GM23248 (cell line): Measurements from ENCODE around the gene SIK1. TPM values are rescaled to one million over a fixed set of nuclear protein-coding genes. Genes with fewer than 3 reads are reported as not detected.
"Not testable (repeated sequence)": the region's sequence is repeated elsewhere in the genome, so short reads cannot be mapped to it uniquely, and the experiment has no call there.

Experiments
- DNase-seq: peaks from one replicate; pipeline ENCODE4 v3.0.0-alpha.2; 2015
- H2AFZ ChIP-seq: fragments of 200-600 bp; sonication (generic); 2 replicates; pipeline ENCODE4 v1.6.1; 2016; ENCODE audit warnings: antibody characterized with exemption
- H3F3A ChIP-seq: fragments of 200-600 bp; sonication (generic); 2 replicates; pipeline ENCODE4 v1.6.1; 2016; ENCODE audit warnings: mild to moderate bottlenecking, antibody characterized with exemption, mixed run types; ENCODE audit not compliant: insufficient read depth
- H3K27ac ChIP-seq: fragments of 200-600 bp; sonication (generic); 2 replicates; pipeline ENCODE4 v1.5.1; 2016; ENCODE audit warnings: mild to moderate bottlenecking
- H3K27me3 ChIP-seq: fragments of 200-600 bp; sonication (generic); replicated peaks from 2 replicates; pipeline ENCODE4 v1.6.1; 2016; ENCODE audit warnings: mild to moderate bottlenecking; ENCODE audit not compliant: insufficient read depth
- H3K36me3 ChIP-seq: fragments of 200-600 bp; sonication (generic); 2 replicates; pipeline ENCODE4 v1.6.1; 2016; ENCODE audit warnings: low read depth, mild to moderate bottlenecking
- H3K4me1 ChIP-seq: fragments of 200-600 bp; sonication (generic); 2 replicates; pipeline ENCODE4 v1.6.1; 2016; ENCODE audit warnings: mild to moderate bottlenecking; ENCODE audit not compliant: insufficient read depth
- H3K4me2 ChIP-seq: fragments of 200-600 bp; sonication (generic); one replicate; pipeline ENCODE4 v1.6.1; 2016; ENCODE audit warnings: mild to moderate bottlenecking; ENCODE audit not compliant: unreplicated experiment
- H3K4me3 ChIP-seq: fragments of 200-600 bp; sonication (generic); 2 replicates; pipeline ENCODE4 v1.5.1; 2016; ENCODE audit warnings: mild to moderate bottlenecking
- H3K79me2 ChIP-seq: fragments of 200-600 bp; sonication (generic); 2 replicates; pipeline ENCODE4 v1.6.1; 2016; ENCODE audit warnings: mild to moderate bottlenecking; ENCODE audit not compliant: insufficient read depth
- H3K9ac ChIP-seq: fragments of 200-600 bp; sonication (generic); 2 replicates; pipeline ENCODE4 v1.6.1; 2016; ENCODE audit warnings: mild to moderate bottlenecking
- H3K9me2 ChIP-seq: fragments of 200-600 bp; sonication (generic); 2 replicates; pipeline ENCODE4 v1.6.1; 2016; ENCODE audit warnings: mixed run types, mild to moderate bottlenecking, moderate library complexity; ENCODE audit not compliant: insufficient read depth
- H3K9me3 ChIP-seq: fragments of 200-600 bp; sonication (generic); one replicate; pipeline ENCODE4 v1.6.1; 2017; ENCODE audit warnings: low read depth
- H4K20me1 ChIP-seq: fragments of 200-600 bp; sonication (generic); 2 replicates; pipeline ENCODE4 v1.6.0; 2016; ENCODE audit not compliant: insufficient read depth
- WGBS, 2 experiments: methylation state at CpG; one replicate each; pipeline ENCODE4 v1.1.6; 2015 to 2017; ENCODE audit warnings: low lambda C conversion rate in 2 of 2, low coverage in 1 of 2; ENCODE audit errors: missing lambda C conversion rate in 2 of 2; 5-methylcytosine and 5-hydroxymethylcytosine counted together
- in situ Hi-C: fragments of 300-500 bp; cut with MboI; formaldehyde crosslinking; loops from 2 replicates; pipeline ENCODE4 v1.15.0; 2020
- polyA plus RNA-seq: library from polyadenylated mRNA; unstranded; fragments of >200 nt; fragmentation: Nextera tagmentation; extraction: Ambion mirVana; gene quantifications from 2 replicates; pipeline ENCODE4 v1.2.1, GENCODE V29; 2016
- total RNA-seq: library from RNA; depleted of rRNA; stranded (reverse); fragments of >200 nt; shearing (Covaris generic); gene quantifications from 2 replicates; pipeline ENCODE4 v1.2.3, GENCODE V29; 2014

SIK1 gene
- total and polyA plus RNA-seq, 2 experiments from 2014 or later = 0.29 to 0.65 TPM

DNA sequence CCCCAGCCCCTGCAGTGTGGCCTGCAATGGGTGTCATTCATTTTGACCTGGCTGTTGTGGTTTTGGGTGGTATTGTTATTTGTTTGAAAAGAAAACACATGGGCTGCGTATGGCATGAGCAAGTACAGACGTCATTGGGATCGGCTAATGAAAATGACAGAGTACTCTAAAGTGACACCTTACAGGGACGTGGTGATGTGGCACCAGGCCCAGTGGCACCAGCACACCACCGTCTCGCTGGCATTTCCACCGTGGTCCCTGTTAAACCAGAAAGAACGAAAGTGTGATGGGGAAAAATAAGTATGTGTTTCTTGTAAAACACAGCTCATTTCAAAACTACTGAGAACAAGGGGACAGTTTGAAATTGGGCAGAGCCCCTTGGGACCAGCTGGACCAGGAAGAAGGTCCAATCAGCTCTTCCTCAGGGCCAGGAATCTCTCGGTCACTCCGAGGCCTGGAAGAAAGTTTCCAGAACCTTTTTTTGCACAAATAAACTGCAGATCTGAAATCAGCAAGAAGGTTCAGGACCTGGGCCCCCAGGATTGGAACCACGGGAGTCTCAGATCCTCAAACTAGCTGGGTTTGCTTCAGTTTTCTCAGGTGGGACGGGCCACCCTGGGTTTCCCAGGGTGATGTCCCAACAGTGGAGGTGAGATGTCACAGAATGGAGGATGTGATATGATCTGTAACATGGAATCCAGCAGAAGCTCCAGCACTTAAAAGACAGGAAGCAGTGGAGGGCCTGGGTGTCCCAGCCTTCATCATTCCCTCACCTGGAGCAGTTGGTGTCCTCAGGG, 6.6 kb upstream of the SIK1 start:
- H3K4me3 ChIP-seq, H4K20me1 ChIP-seq, H2AFZ ChIP-seq, H3K27ac ChIP-seq, H3K36me3 ChIP-seq, H3K79me2 ChIP-seq, H3K9ac ChIP-seq, H3K4me2 ChIP-seq, in situ Hi-C loops, H3K27me3 ChIP-seq, H3K9me3 ChIP-seq, H3K4me1 ChIP-seq, H3F3A ChIP-seq, DNase-seq, H3K9me2 ChIP-seq: not testable (repeated sequence)
- WGBS, 2 experiments = 71% methylated on average over 1 of the region's 12 CpGs; no CpG with 5 or more reads in 1 of the 2 experiments

DNA sequence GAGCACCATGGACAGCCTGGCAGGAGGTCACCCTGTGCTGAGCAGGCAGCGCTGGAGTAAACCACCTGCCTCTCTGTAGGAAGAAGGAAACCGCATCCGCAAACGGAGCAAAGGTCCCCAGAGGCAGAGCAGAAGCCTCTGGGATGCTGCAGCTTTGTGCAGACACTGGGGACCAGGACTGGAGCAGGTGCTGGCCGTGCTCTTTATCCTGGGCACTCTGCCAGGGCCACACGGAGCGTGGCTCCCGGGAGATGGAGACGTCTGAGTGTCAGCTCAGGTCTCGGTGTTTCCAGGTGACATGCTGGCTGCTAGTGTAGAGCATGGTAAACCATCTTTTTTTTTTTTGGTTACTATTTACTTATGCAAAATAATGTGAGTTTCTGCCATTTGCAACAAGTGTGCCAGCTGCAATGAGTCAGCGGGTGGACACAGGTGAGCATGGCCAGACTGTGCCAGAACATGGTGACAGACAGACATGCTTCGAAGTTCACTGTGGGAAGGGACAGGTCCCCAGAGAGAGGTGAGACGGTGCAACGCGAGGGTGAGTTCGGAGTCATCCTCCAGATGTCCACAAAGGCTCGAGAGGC, 4.0 kb upstream of the SIK1 start:
- in situ Hi-C loops, H2AFZ ChIP-seq, H3K36me3 ChIP-seq, H3K79me2 ChIP-seq, H3F3A ChIP-seq, H3K27ac ChIP-seq, H3K4me3 ChIP-seq, H3K9me2 ChIP-seq, H3K27me3 ChIP-seq, H3K9me3 ChIP-seq, H3K4me2 ChIP-seq, DNase-seq, H3K4me1 ChIP-seq, H4K20me1 ChIP-seq, H3K9ac ChIP-seq: not testable (repeated sequence)
- WGBS, 2 experiments = 93 to 98% methylated on average over 3 to 7 of the region's 17 CpGs

DNA sequence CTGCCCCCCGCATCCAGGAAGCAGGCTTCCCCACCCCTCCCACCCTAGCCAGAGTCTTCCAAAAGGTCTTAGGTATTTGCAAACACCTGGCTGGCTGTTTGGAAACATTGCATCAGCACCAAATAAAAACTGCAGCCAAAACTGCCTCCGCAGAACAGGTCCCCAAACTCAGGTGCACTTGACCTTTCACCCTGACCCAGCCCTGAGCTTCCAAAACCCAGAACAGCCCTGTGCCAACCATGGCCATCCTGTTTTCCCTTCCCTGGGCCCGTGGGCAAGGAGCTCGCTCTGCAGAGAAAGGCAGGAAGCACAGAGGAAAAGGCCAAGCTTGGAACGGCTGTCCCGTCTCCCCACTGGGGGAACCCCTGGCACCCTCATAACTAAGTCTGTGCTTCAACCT, 2.0 kb upstream of the SIK1 start:
- H3K9me2 ChIP-seq, H3K4me3 ChIP-seq, H3K4me2 ChIP-seq, H3K79me2 ChIP-seq, H3K9me3 ChIP-seq, H3K9ac ChIP-seq, DNase-seq, H4K20me1 ChIP-seq, H3K27ac ChIP-seq, H3K36me3 ChIP-seq, in situ Hi-C loops, H3F3A ChIP-seq, H2AFZ ChIP-seq, H3K27me3 ChIP-seq, H3K4me1 ChIP-seq: not testable (repeated sequence)
- no CpG with 5 or more reads among the region's 6 CpGs for WGBS, 2 experiments

DNA sequence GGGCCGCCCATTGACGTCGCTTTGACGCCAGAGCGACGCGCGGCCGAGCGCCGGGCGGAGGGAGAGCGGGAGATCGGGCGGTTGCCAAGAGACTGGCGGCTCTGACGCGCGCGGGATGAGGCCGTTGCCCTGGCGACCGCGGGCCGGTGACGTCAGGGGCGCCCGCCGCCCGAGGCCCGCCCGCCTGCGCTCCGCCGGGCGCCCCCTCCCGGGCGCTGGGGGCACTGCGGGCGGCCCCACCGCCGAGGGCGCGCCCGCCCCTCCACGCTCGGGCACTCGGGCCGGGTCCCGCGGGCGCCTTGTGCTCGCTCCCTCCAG, 270 bp upstream of the SIK1 start:
- H2AFZ ChIP-seq, H3K36me3 ChIP-seq, H4K20me1 ChIP-seq, H3K4me2 ChIP-seq, H3K79me2 ChIP-seq, H3K9me2 ChIP-seq, H3K27me3 ChIP-seq, H3K4me3 ChIP-seq, H3K9me3 ChIP-seq, DNase-seq, H3F3A ChIP-seq, in situ Hi-C loops, H3K27ac ChIP-seq, H3K9ac ChIP-seq, H3K4me1 ChIP-seq: not testable (repeated sequence)
- WGBS, 2 experiments = no CpG with 5 or more reads among the region's 53 CpGs

DNA sequence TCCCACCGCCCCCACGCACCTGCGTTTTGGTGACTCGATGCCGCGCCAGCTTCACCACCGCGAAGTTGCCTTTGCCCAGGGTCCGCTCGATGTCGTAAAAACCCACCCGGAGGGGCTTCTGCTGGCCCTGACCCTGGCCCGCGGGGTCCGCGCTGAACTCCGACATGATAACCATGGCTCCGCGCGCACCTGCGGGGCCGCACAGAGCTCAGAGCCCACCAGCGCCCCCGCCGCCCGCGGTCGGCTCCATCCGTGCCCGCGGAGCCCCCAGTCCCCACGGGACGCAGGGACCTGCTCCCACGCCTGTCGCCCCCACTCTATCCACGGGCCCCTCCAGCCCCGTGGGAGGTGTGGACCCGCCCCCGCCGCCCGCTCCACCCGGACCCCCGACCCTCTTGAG, 927 bp downstream of the SIK1 start:
- H2AFZ ChIP-seq, H3F3A ChIP-seq: not testable (repeated sequence)

DNA sequence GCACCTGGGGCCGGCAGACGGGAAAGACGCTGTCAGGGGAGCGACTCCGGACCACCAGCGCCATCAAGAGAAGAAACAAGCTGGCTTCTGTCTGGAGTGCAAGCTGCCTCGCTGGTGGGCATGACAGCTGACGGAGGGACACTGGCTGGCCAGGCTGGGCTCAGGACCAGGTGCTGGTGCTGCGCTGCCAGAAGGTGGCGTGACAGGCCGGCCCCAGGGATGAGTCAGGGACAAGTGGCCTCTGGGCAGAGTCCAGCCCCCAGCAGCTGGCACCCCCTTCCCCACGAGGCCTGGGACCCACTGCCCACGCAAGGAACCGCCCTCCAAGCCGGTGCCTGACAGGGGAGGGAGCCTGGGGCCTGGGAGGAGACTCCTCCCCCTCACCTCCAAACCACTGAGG, 7.5 kb downstream of the SIK1 start:
- DNase-seq, H3K4me3 ChIP-seq, H3F3A ChIP-seq, H3K27me3 ChIP-seq, H3K4me1 ChIP-seq, in situ Hi-C loops, H3K9me2 ChIP-seq, H3K9me3 ChIP-seq, H4K20me1 ChIP-seq, H3K79me2 ChIP-seq, H3K27ac ChIP-seq, H3K4me2 ChIP-seq, H3K36me3 ChIP-seq, H2AFZ ChIP-seq, H3K9ac ChIP-seq: not testable (repeated sequence)
- no CpG with 5 or more reads among the region's 15 CpGs for WGBS, 2 experiments

More for the DNA sequence above, 927 bp downstream of the SIK1 start:
- H3K36me3 ChIP-seq, H3K27me3 ChIP-seq, H3K9me3 ChIP-seq, H4K20me1 ChIP-seq, H3K4me2 ChIP-seq, H3K79me2 ChIP-seq, H3K9me2 ChIP-seq, in situ Hi-C loops, H3K9ac ChIP-seq, H3K4me3 ChIP-seq, DNase-seq, H3K27ac ChIP-seq, H3K4me1 ChIP-seq: not testable (repeated sequence)
- WGBS, 2 experiments = no CpG with 5 or more reads among the region's 43 CpGs

DNA sequence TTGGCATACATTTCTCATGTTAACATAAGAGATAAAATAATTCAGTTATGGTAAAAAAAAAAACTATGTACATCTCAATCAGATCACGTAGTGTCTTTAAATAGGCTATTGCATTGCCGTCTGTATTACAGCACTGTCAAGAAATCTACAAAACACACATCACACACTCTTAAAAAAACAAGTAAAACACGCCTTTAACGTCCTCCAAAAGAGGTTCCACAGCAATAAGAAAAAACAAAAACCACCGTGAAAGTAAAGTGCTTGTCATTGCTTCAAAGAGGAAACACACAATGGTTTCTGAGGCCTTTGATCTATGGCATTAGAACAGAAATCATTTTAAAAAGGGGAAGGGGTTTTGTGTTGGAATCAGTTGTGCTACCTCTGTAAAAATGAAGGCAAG, 12.4 kb downstream of the SIK1 start:
- H4K20me1 ChIP-seq, H3K9me3 ChIP-seq, H3K36me3 ChIP-seq, H3K4me1 ChIP-seq, H3K4me2 ChIP-seq, H3K9ac ChIP-seq, H3K27ac ChIP-seq, H3F3A ChIP-seq, H2AFZ ChIP-seq, H3K27me3 ChIP-seq, H3K9me2 ChIP-seq, DNase-seq, H3K79me2 ChIP-seq, in situ Hi-C loops, H3K4me3 ChIP-seq: not testable (repeated sequence)
- WGBS, 2 experiments = no CpG with 5 or more reads among the region's 5 CpGs
